Left ventricle myocardium inferior (tissue), 1 donor: ENCODE results near the gene MCRIP1. TPM values are rescaled to one million over a fixed set of nuclear protein-coding genes. Genes with fewer than 3 reads are reported as not detected.

ENCODE experiments used
- DNase-seq: peaks from one replicate; pipeline ENCODE4 v3.0.0-alpha.2; 2020
- H3K27ac ChIP-seq: fragments of 200-600 bp; replicated peaks from 2 replicates; pipeline ENCODE4 v1.8.0; 2021
- H3K27me3 ChIP-seq: fragments of 200-600 bp; 2 replicates; pipeline ENCODE4 v1.8.0; 2021; ENCODE audit warnings: low read depth
- H3K36me3 ChIP-seq: fragments of 200-600 bp; 2 replicates; pipeline ENCODE4 v1.8.0; 2021
- H3K4me1 ChIP-seq: fragments of 200-600 bp; 2 replicates; pipeline ENCODE4 v1.8.0; 2021
- H3K4me3 ChIP-seq: fragments of 200-600 bp; 2 replicates; pipeline ENCODE4 v1.8.0; 2021; ENCODE audit warnings: mild to moderate bottlenecking, moderate library complexity
- H3K9me3 ChIP-seq: fragments of 200-600 bp; replicated peaks from 2 replicates; pipeline ENCODE4 v1.8.0; 2021
- CTCF ChIP-seq: fragments of 200-600 bp; IDR thresholded peaks from 2 replicates; pipeline ENCODE4 v1.8.0; 2021; ENCODE audit warnings: antibody characterized with exemption, mild to moderate bottlenecking, borderline replicate concordance
- intact Hi-C: fragments of 100-400 bp; cut with micrococcal nuclease; formaldehyde crosslinking; loops from one replicate; pipeline ENCODE4 v1.11.0; 2022
- total RNA-seq: library from RNA; stranded (reverse); fragmentation: NEBNext Ultra II Directional; extraction: Animal tissue kit (Norgen Biotek cat#: 25700); gene quantifications from one replicate; pipeline ENCODE4 v1.2.1, GENCODE V29; 2021
- donor health status: DM: no; HTN: yes; CAD: no; lungs with severe emphysema.

MCRIP1 gene
- total RNA-seq, 1 donor from 2014 or later = 110 TPM

DNA sequence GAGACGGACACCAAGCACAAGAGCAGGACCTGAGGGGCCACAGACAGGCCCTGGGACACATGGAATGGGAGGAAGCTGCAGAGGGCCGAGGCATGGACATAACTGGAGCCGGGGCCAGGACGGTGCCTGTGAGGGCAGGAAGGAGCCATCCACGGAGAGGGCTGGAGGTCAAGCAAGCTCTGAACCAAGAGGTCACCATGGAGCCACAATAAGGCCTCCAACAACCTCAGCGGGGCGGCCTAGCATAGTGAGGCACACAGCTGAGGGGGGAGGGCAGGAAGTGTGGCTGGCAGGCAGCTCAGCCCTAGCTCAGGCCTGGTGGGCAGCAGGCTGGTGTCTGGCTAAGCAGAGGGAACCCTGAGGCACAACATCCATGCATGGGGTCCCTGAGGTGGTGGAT, 4.4 kb downstream of the MCRIP1 start:
- intact Hi-C loops = no loop called here
- H3K27me3 ChIP-seq = no peaks in the 10 kb centered on the region
- DNase-seq = no peak
- no peaks in the 10 kb centered on the region for H3K9me3 ChIP-seq
- TF ChIP-seq CTCF = no peak
- H3K4me1 ChIP-seq = peaks cover 50% of the 10 kb centered on the region
- H3K4me3 ChIP-seq = no peak overlapping the region
- H3K27ac ChIP-seq = no peak overlapping the region
- H3K36me3 ChIP-seq = peaks cover 8% of the 10 kb centered on the region

- Histone ChIP-seq H3K27ac (no peak overlapping the region), H3K4me1 (peaks cover 47% of the 10 kb centered on the region)
- no peak for TF ChIP-seq CTCF
Observed at GRCh38 chr17:81825841-81826466, 7.1 kb downstream of the MCRIP1 start.

GRCh38 chr17:81824595-81824994, 8.5 kb downstream of the MCRIP1 start:
- no peak for TF ChIP-seq CTCF
- intact Hi-C loops = no loop called here
- no peak for DNase-seq
- no peaks in the 10 kb centered on the region for H3K27me3 ChIP-seq
- H3K36me3 ChIP-seq = peaks cover 10% of the 10 kb centered on the region
- peaks cover 44% of the 10 kb centered on the region for H3K4me1 ChIP-seq
- H3K27ac ChIP-seq = no peak overlapping the region
- H3K9me3 ChIP-seq = no peaks in the 10 kb centered on the region
- H3K4me3 ChIP-seq = no peak overlapping the region

More at GRCh38 chr17:81825841-81826466, 7.1 kb downstream of the MCRIP1 start:
- Histone ChIP-seq H3K36me3 (peaks cover 10% of the 10 kb centered on the region), H3K4me3 (no peak overlapping the region), H3K9me3 (no peaks in the 10 kb centered on the region), H3K27me3 (no peaks in the 10 kb centered on the region)
- intact Hi-C loops = no loop called here
- no peak for DNase-seq

GRCh38 chr17:81823820-81824550, 9.1 kb downstream of the MCRIP1 start:
- DNase-seq = no peak
- intact Hi-C loops = no loop called here
- TF ChIP-seq CTCF = no peak
- Histone ChIP-seq H3K9me3 (no peaks in the 10 kb centered on the region), H3K4me1 (peaks cover 40% of the 10 kb centered on the region), H3K36me3 (peaks cover 10% of the 10 kb centered on the region), H3K27me3 (no peaks in the 10 kb centered on the region), H3K27ac (no peak overlapping the region), H3K4me3 (no peak overlapping the region)

DNA sequence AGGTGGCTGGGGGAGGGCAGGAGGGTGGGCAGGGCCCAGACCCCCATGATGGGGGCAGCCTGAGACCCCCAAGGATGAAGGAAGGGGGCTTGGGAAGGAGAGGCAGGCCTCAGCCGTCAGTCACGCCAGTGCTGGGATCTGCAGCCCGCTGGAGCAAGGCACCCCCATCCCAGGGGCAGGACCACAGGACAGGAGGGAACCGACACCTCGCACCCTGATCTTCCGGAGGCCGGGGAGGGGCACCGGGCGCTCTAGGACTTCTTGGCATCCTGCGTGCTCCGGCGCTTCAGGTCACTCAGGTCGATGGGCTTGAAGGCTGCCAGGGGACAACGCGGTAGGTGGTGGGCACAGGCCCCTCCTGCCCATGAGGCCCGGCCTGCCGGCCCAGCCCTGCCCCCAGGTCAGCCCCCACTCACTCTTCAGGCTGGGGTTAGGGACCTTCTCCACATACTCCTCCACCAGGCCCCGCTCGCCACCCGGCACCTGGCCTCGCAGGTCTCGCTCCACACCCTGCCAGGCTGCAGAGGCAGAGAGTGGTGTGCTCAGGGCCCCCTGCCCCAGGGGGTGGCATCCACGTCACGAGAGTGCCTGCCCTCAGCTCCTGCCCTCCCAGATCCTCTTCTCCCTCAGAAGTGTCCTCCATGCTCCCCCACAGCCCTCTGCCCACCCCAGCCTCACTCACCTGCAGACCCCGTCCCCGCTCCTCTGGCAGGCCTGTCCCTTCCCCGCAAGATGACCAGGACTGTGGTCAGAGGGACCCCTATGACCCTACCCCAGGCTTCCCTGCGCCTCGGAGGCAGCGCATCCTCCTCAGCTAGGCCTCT, 9.9 kb downstream of the MCRIP1 start:
- no peak for TF ChIP-seq CTCF
- Histone ChIP-seq H3K4me1 (peaks cover 32% of the 10 kb centered on the region), H3K36me3 (peaks cover 10% of the 10 kb centered on the region), H3K27ac (peak overlapping the region; percentile 93), H3K9me3 (no peaks in the 10 kb centered on the region), H3K4me3 (no peak overlapping the region), H3K27me3 (no peaks in the 10 kb centered on the region)
- intact Hi-C loops = no loop called here
- no peak for DNase-seq
